ENCODE data around the gene VWA5B2.

DNA sequence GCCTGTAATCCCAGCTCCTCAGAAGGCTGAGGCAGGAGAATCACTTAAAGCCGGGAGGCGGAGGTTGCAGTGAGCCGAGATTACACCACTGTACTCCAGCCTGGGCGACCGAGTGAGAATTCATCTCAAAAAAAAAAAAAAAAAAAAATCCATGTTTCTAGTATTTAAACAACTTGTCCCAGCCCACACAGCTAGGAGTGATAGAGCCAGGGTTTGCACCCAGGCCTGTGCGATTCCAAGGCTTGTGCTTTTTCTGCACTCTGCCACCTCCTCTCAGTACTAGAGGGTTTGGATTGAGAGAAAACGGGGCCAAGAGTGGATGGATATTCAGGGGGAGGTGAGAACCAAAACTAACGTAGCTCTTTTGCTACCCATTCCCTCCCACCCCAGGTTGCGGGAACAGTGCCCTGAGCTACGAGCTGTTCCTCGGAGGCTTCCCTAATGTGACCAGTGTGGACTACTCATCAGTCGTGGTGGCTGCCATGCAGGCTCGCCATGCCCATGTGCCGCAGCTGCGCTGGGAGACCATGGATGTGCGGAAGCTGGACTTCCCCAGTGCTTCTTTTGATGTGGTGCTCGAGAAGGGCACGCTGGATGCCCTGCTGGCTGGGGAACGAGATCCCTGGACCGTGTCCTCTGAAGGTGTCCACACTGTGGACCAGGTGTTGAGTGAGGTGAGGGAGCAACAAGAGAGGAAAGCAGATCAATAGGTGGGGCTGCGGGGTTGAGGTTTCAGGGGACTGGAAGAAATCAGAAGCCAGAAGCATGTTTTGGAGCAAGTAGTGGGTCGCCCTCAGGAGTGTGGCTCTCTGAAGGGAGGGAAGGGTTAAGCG, 27.9 kb downstream of the VWA5B2 start:
- TF ChIP-seq, protein P1, sequence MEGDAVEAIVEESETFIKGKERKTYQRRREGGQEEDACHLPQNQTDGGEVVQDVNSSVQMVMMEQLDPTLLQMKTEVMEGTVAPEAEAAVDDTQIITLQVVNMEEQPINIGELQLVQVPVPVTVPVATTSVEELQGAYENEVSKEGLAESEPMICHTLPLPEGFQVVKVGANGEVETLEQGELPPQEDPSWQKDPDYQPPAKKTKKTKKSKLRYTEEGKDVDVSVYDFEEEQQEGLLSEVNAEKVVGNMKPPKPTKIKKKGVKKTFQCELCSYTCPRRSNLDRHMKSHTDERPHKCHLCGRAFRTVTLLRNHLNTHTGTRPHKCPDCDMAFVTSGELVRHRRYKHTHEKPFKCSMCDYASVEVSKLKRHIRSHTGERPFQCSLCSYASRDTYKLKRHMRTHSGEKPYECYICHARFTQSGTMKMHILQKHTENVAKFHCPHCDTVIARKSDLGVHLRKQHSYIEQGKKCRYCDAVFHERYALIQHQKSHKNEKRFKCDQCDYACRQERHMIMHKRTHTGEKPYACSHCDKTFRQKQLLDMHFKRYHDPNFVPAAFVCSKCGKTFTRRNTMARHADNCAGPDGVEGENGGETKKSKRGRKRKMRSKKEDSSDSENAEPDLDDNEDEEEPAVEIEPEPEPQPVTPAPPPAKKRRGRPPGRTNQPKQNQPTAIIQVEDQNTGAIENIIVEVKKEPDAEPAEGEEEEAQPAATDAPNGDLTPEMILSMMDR (IDR thresholded peaks at IDR 0.05): no peak
- TF ChIP-seq ZFX (IDR thresholded peaks at IDR 0.05; ENCODE audit: borderline replicate concordance): no peak
